ENCODE results near the gene RCAN3. TPM values are rescaled to one million over a fixed set of nuclear protein-coding genes. Genes with fewer than 3 reads are reported as not detected.
"Not testable (repeated sequence)": the region's sequence is repeated elsewhere in the genome, so short reads cannot be mapped to it uniquely, and the experiment has no call there.

Gene RCAN3
- total RNA-seq, 4 donors from 2014 or later, result 2.9 to 10.1 (median 4.1) TPM

DNA sequence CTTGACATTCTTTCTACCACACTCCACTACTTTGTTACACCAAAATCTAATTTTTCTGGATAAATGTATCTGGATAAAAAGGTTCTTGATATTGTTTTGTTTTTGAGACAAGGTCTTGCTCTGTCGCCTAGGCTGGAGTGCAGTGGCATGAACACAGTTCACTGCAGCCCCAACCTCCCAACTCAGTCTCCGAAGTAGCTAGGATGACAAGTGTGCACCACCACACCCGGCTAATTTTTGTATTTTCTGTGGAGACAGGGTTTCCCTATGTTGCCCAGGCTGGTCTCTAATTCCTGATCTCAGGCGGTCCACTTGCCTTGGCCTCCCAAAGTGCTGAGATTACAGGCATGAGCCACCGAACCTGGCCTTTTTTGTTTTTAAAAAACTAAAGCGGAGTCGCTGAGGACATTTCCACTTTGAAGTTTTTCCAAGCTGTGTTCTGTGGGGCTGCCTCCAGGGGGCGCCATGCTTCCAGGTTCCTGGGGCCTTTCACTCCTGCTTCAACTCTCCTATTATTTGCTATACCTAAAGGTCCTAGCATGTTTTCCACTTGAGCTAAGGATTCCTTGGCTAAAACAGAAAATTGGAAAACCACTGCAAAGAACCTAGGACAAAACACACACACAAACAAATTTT is 39.2 kb downstream of the RCAN3 start:
- DNase-seq (ENCODE audit: low spot score) (no peak), ATAC-seq (ENCODE audit: low FRiP score) (no peak)
- TF ChIP-seq, protein P1, sequence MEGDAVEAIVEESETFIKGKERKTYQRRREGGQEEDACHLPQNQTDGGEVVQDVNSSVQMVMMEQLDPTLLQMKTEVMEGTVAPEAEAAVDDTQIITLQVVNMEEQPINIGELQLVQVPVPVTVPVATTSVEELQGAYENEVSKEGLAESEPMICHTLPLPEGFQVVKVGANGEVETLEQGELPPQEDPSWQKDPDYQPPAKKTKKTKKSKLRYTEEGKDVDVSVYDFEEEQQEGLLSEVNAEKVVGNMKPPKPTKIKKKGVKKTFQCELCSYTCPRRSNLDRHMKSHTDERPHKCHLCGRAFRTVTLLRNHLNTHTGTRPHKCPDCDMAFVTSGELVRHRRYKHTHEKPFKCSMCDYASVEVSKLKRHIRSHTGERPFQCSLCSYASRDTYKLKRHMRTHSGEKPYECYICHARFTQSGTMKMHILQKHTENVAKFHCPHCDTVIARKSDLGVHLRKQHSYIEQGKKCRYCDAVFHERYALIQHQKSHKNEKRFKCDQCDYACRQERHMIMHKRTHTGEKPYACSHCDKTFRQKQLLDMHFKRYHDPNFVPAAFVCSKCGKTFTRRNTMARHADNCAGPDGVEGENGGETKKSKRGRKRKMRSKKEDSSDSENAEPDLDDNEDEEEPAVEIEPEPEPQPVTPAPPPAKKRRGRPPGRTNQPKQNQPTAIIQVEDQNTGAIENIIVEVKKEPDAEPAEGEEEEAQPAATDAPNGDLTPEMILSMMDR (IDR thresholded peaks at IDR 0.05), result no peak

DNA sequence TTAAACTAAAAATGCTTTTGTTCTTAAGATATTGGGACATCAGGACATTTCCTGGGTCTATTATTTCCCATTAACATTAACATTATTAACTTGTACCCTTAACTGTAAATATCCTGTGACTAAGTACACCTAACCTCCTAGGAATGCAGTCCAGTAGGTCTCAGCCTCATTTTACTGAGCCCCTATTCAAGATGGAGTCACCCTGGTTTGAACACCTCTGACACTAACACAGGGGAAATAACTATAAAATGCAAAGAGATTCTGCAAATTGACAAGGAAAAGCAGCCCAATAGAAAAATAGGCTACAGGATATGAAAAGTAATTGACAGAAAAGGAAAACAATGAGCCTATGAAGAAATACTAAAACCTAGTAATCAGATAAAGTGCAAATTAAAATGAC is 41.6 kb downstream of the RCAN3 start:
- no peak for DNase-seq (ENCODE audit: low spot score)
- ATAC-seq (ENCODE audit: low FRiP score), result no peak
- TF ChIP-seq, protein P1 (IDR thresholded peaks at IDR 0.05), result no peak

DNA sequence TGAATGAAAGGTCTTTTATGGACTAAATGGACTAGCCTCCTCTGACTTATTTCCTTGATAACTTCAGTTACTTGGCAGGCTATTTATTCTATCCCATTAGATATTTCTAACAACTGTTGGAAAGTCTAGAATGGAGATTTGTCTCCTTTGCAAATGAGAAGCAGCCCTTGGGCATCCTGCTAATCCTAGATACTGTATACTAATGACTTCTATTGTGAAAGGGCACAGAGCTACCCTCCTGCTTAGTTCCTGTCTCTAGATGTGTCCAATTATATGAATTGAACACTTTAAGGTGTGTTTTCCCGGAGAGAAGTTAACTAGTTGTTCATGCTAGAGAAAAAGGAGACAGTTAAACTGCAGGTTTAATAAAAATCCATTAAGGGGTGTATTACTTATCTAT is 43.0 kb downstream of the RCAN3 start:
- TF ChIP-seq, protein P1 (IDR thresholded peaks at IDR 0.05), result no peak
- no peak for ATAC-seq (ENCODE audit: low FRiP score)
- DNase-seq (ENCODE audit: low spot score), result no peak

DNA sequence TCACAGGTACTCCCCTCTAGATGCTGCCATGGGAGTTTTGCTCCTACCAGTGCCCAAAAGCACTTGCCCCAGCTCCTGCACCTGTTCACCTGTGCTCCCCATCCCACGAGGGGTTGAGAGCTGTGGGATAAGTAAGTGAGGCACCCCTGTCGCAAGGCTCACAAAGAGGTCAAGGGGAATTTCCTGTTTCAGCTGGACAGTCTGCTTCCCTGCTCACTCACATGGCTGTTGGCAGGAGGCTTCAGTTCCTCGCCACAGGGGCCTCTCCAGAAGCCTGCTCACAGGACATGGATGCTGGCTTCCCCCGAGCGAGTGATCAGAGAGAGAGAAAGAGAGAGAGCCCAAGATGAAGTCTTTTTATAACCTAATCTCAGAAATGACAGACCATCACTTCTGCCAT is 44.6 kb downstream of the RCAN3 start:
- DNase-seq (ENCODE audit: low spot score), result no peak
- no peak for ATAC-seq (ENCODE audit: low FRiP score)
- TF ChIP-seq, protein P1 (IDR thresholded peaks at IDR 0.05), result no peak

DNA sequence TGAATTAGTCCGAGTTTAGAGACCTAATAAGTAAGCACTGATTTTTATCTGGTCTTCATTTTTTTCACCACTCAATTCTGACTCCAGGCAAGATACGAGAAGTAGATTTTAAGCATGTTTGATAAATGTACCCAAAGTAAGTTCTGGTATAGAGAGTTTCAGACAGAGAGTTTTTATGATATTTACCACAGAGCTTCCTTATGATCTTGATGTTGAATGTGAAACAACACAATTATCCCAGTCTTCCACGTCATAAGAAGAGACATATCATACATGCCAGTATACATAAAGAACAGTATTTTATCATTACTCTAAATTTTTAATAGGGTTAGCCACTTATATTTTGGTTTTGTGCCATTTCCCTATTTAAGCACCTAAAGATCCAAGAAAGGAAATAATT is 45.4 kb downstream of the RCAN3 start:
- DNase-seq (ENCODE audit: low spot score) (no peak), ATAC-seq (ENCODE audit: low FRiP score) (no peak)
- TF ChIP-seq, protein P1 (IDR thresholded peaks at IDR 0.05), result no peak

DNA sequence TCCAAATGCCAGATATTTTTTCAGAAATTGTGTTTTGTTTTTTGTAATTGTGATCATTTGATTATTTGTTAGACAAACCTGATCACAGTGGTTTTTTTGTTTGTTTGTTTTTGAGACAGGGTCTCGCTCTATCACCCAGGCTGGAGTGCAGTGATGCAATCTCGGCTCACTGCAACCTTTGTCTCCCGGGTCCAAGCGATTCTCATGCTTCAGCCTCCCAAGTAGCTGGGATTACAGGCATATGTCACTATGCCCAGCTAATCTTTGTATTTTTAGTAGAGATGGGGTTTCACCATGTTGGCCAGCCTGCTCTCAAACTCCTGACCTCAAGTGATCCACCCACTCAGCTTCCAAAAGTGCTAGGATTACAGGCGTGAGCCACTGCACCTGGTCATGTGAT is 46.6 kb downstream of the RCAN3 start:
- ATAC-seq (ENCODE audit: low FRiP score); DNase-seq (ENCODE audit: low spot score): not testable (repeated sequence)

DNA sequence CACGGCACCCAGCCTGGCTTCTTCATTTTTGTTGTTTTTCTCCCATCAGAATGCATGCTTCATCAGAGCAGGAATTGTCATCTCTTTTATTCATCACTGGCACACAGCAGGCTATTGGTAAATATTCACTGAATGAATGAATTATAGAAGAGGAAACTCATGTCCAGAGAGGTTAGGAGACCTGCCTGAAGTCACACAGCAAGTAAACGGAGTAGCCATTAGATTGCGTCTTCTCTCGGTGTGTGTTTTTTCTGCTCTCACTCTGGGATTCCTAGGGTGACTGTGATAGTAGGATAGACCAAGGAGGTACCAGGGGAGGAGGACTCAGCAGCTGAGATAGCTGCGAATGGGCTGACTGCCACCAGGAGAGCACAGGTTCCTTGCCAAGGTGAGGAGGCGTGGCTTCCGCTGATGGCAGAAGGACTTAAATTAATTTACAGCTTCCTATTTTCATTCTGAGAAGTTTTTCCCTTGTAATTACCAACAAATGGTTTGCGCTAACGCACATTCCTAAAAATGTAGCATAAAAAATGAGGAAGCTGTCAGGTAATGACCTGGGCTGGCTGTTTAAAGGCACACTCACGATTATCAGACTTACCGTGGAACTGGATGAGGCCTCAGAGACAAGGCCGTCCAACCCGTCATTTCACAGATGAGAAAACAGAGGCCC is 48.8 kb downstream of the RCAN3 start:
- ATAC-seq (ENCODE audit: low FRiP score) (no peak), DNase-seq (ENCODE audit: low spot score) (no peak)
- TF ChIP-seq, protein P1 (IDR thresholded peaks at IDR 0.05), result no peak
